ENCODE measurements around the gene SMC6.

DNA sequence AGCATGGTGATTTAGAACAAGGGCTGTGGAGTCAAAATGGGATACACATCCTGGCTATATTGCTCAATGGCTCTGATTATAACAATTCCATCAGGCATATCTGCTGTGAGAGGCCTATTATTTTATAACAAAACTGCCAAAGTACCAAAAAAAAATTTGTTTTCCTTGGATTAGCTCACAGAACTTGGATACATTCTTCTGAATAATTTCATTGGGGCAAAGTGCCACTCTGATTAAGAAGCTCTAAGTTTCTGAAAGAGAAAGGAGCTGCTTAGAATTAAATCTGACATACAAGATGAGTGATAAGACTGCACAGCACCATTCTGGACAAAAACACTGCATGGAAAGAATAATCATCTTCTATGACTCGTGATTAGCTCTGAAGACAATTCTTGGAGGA lies 85.7 kb downstream of the SMC6 start:
- no peak for TF ChIP-seq CTCF (IDR thresholded peaks at IDR 0.05)
- TF ChIP-seq POLR2A (IDR thresholded peaks at IDR 0.05) = no peak
- no peak for TF ChIP-seq POLR2AphosphoS5 (IDR thresholded peaks at IDR 0.05)

Data from prostate gland (tissue), 2 donors.